Measurements from ENCODE around the gene JAKMIP2. TPM values are rescaled to one million over a fixed set of nuclear protein-coding genes. Genes with fewer than 3 reads are reported as not detected.

JAKMIP2 gene
- total and polyA plus RNA-seq, 2 experiments from 2014 or later, result 1.4 to 4.3 TPM

GRCh38 chr5:147756566-147756965 is 26.0 kb downstream of the JAKMIP2 start:
- no peak for DNase-seq (ENCODE audit: low spot score)
- no peaks in the 10 kb centered on the region for H3K4me1 ChIP-seq (ENCODE audit: insufficient read depth)
- H2AFZ ChIP-seq, result no peak overlapping the region
- no peaks in the 10 kb centered on the region for H3K36me3 ChIP-seq (replicated peaks; ENCODE audit: insufficient read depth, low read depth)
- H3K4me2 ChIP-seq, result no peak overlapping the region
- no peaks in the 10 kb centered on the region for H3K27me3 ChIP-seq
- no peaks in the 10 kb centered on the region for H3K79me2 ChIP-seq
- no peak overlapping the region for H3K27ac ChIP-seq
- H3K4me3 ChIP-seq, result no peak overlapping the region
- no peak for TF ChIP-seq EZH2 (IDR thresholded peaks at IDR 0.05; ENCODE audit: borderline replicate concordance)
- no peak for TF ChIP-seq EZH2phosphoT487 (IDR thresholded peaks at IDR 0.05; ENCODE audit: low read depth, severe bottlenecking, unreplicated experiment)
- no peak for TF ChIP-seq CTCF (IDR thresholded peaks at IDR 0.05; ENCODE audit: poor library complexity)
- H3K9me2 ChIP-seq (replicated peaks; ENCODE audit: insufficient read depth), result no peaks in the 10 kb centered on the region
- no peaks in the 10 kb centered on the region for H4K20me1 ChIP-seq (ENCODE audit: insufficient read depth, poor library complexity, severe bottlenecking)
- H3K9me3 ChIP-seq (ENCODE audit: low read depth), result no peaks in the 10 kb centered on the region

- DNase-seq (ENCODE audit: low spot score), result no peak
- H3K27ac ChIP-seq, result no peak overlapping the region
- H4K20me1 ChIP-seq (ENCODE audit: insufficient read depth, poor library complexity, severe bottlenecking), result no peaks in the 10 kb centered on the region
- no peak overlapping the region for H3K4me3 ChIP-seq
- no peaks in the 10 kb centered on the region for H3K4me1 ChIP-seq (ENCODE audit: insufficient read depth)
- no peaks in the 10 kb centered on the region for H3K9me3 ChIP-seq (ENCODE audit: low read depth)
- H3K36me3 ChIP-seq (replicated peaks; ENCODE audit: insufficient read depth, low read depth), result no peaks in the 10 kb centered on the region
- H2AFZ ChIP-seq, result no peak overlapping the region
- TF ChIP-seq CTCF (IDR thresholded peaks at IDR 0.05; ENCODE audit: poor library complexity) (no peak), EZH2 (IDR thresholded peaks at IDR 0.05; ENCODE audit: borderline replicate concordance) (no peak), EZH2phosphoT487 (IDR thresholded peaks at IDR 0.05; ENCODE audit: low read depth, severe bottlenecking, unreplicated experiment) (no peak)
- H3K27me3 ChIP-seq, result no peaks in the 10 kb centered on the region
- no peaks in the 10 kb centered on the region for H3K9me2 ChIP-seq (replicated peaks; ENCODE audit: insufficient read depth)
- H3K79me2 ChIP-seq, result no peaks in the 10 kb centered on the region
- H3K4me2 ChIP-seq, result no peak overlapping the region
- 85% methylated on average over 3 of the region's 3 CpGs for WGBS (ENCODE audit: low lambda C conversion rate, missing lambda C conversion rate)
Observed at GRCh38 chr5:147754372-147755122, 28.0 kb downstream of the JAKMIP2 start.

- no peaks in the 10 kb centered on the region for H3K9me2 ChIP-seq (replicated peaks; ENCODE audit: insufficient read depth)
- no peaks in the 10 kb centered on the region for H3K9me3 ChIP-seq (ENCODE audit: low read depth)
- DNase-seq (ENCODE audit: low spot score), result no peak
- H3K4me2 ChIP-seq, result no peak overlapping the region
- H3K27me3 ChIP-seq, result no peaks in the 10 kb centered on the region
- 91% methylated on average over 1 of the region's 1 CpG for WGBS (ENCODE audit: low lambda C conversion rate, missing lambda C conversion rate)
- no peaks in the 10 kb centered on the region for H4K20me1 ChIP-seq (ENCODE audit: insufficient read depth, poor library complexity, severe bottlenecking)
- no peaks in the 10 kb centered on the region for H3K79me2 ChIP-seq
- H2AFZ ChIP-seq, result no peak overlapping the region
- no peak overlapping the region for H3K4me3 ChIP-seq
- no peaks in the 10 kb centered on the region for H3K4me1 ChIP-seq (ENCODE audit: insufficient read depth)
- TF ChIP-seq CTCF (IDR thresholded peaks at IDR 0.05; ENCODE audit: poor library complexity), result no peak
- TF ChIP-seq EZH2phosphoT487 (IDR thresholded peaks at IDR 0.05; ENCODE audit: low read depth, severe bottlenecking, unreplicated experiment), result no peak
- TF ChIP-seq EZH2 (IDR thresholded peaks at IDR 0.05; ENCODE audit: borderline replicate concordance), result no peak
- H3K36me3 ChIP-seq (replicated peaks; ENCODE audit: insufficient read depth, low read depth), result no peaks in the 10 kb centered on the region
- H3K27ac ChIP-seq, result no peak overlapping the region
Observed at GRCh38 chr5:147753765-147754164, 28.8 kb downstream of the JAKMIP2 start.

Measured in hepatocyte (in vitro differentiated cells).